ENCODE measurements around the gene RNF157. TPM values are rescaled to one million over a fixed set of nuclear protein-coding genes. Genes with fewer than 3 reads are reported as not detected.

RNF157 gene
- total and polyA plus RNA-seq, 10 of the 15 experiments (the other 5 are each of a cell fraction or from before 2014, with no cell fraction given) = 1.4 to 15.9 (median 9.6) TPM

GRCh38 chr17:76278952-76279741, 38.9 kb upstream of the RNF157 start (continued):
- TF ChIP-seq PBX3 (IDR thresholded peaks at IDR 0.05; ENCODE audit: insufficient replicate concordance, low read depth, low read length) (no peak), TARDBP (IDR thresholded peaks at IDR 0.05; ENCODE audit: borderline replicate concordance) (no peak), STAT3 (IDR thresholded peaks at IDR 0.05; ENCODE audit: low read depth, low read length) (no peak), KDM1A (IDR thresholded peaks at IDR 0.05; ENCODE audit: borderline replicate concordance) (no peak), RELB (IDR thresholded peaks at IDR 0.05; ENCODE audit: low read depth) (no peak), GABPA (IDR thresholded peaks at IDR 0.05; ENCODE audit: low read depth) (no peak), ZNF384 (IDR thresholded peaks at IDR 0.05; ENCODE audit: borderline replicate concordance, low read depth, low read length) (no peak), MTA2 (IDR thresholded peaks at IDR 0.05; ENCODE audit: low read depth) (no peak), MLLT1 (IDR thresholded peaks at IDR 0.05) (no peak), BACH1 (IDR thresholded peaks at IDR 0.05; ENCODE audit: borderline replicate concordance) (no peak), NFYB (IDR thresholded peaks at IDR 0.05; ENCODE audit: insufficient read depth, low read depth, low read length) (no peak), MTA3 (IDR thresholded peaks at IDR 0.05; ENCODE audit: borderline replicate concordance, low read length) (no peak), SUZ12 (IDR thresholded peaks at IDR 0.05; ENCODE audit: unreplicated experiment) (no peak), CREM (IDR thresholded peaks at IDR 0.05; ENCODE audit: low read depth) (no peak), RB1 (IDR thresholded peaks at IDR 0.05; ENCODE audit: borderline replicate concordance) (peak; percentile 52; the same call in 1 of the 2 replicates), RAD51 (IDR thresholded peaks at IDR 0.05) (no peak), NKRF (conservative IDR thresholded peaks at IDR 0.05) (no peak), CEBPB (IDR thresholded peaks at IDR 0.05; ENCODE audit: borderline replicate concordance in 1 of 2, low read depth in 2 of 2, low read length in 2 of 2) (no peak), GATAD2B (conservative IDR thresholded peaks at IDR 0.05; ENCODE audit: low read depth) (0 out of 2 replicates have a peak, but pooled peaks have one; percentile 33), ZNF24 (IDR thresholded peaks at IDR 0.05) (no peak), STAT1 (conservative IDR thresholded peaks at IDR 0.05) (0 out of 2 replicates have a peak, but pooled peaks have one; percentile 57), IRF4 (IDR thresholded peaks at IDR 0.05; ENCODE audit: low read depth, low read length) (no peak), SRF (IDR thresholded peaks at IDR 0.05; ENCODE audit: low read depth in 2 of 2, low read length in 2 of 2) (no peak), NBN (IDR thresholded peaks at IDR 0.05) (0 out of 2 replicates have a peak, but pooled peaks have one; percentile 64), ZNF207 (IDR thresholded peaks at IDR 0.05; ENCODE audit: borderline replicate concordance) (no peak)

Data from GM12878 (cell line).